ENCODE data around the gene CLPTM1L.

CLPTM1L gene

DNA sequence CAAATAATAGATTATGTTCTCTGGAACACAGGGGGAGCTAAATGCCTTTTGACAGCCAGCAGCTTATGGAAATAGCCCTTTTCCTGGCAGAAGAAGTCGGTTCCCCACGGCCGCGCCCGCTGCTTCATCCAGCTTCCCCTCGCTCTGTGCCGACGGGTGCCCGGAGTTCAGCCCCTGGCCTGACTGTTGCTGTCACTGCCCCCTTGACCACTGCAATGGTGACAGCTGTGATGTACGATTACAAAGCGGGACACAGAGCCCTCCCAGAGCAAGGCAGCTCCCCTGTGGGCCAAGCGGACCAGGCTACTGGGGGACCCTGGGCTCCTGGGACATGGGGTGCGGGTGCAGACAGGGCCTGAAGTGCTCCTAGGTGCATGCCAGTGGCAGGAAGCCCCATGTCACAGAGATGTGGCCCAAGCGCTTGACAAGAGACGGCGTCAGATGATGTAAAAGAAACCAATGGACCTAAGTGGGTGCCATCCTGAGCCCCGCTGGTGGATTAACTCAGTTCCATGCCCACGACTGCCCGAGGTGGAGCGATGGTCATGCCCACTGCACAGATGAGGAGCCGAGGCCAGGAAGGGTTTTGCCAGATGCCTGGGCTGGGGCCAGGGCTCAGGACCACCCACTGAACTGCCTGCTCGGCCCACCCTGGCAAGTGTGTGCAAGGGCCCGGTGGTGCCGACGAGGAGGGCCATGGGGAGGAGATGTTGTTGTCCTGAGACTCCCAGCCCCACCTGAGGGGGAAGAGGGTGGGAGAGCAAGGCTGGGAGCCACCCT, 13.2 kb upstream of the CLPTM1L start:
- Histone ChIP-seq H3K4me3 (IDR thresholded peaks at IDR 0.05; ENCODE audit: insufficient read depth, low read depth, low read length) (no peak overlapping the region), H3K4me1 (ENCODE audit: low read depth, poor library complexity, severe bottlenecking) (no peaks in the 10 kb centered on the region), H4K20me1 (ENCODE audit: insufficient read depth) (no peaks in the 10 kb centered on the region), H3K4me2 (no peak overlapping the region), H3K79me2 (ENCODE audit: insufficient read depth, low read depth) (no peaks in the 10 kb centered on the region), H2AFZ (ENCODE audit: low read depth) (no peak overlapping the region), H3K9ac (no peak overlapping the region), H3K27me3 (ENCODE audit: insufficient read depth, low read depth) (no peaks in the 10 kb centered on the region; the same call in 1 of the 2 replicates), H3K27ac (no peak overlapping the region), H3K36me3 (ENCODE audit: insufficient read depth) (no peaks in the 10 kb centered on the region)
- TF ChIP-seq, protein P1, sequence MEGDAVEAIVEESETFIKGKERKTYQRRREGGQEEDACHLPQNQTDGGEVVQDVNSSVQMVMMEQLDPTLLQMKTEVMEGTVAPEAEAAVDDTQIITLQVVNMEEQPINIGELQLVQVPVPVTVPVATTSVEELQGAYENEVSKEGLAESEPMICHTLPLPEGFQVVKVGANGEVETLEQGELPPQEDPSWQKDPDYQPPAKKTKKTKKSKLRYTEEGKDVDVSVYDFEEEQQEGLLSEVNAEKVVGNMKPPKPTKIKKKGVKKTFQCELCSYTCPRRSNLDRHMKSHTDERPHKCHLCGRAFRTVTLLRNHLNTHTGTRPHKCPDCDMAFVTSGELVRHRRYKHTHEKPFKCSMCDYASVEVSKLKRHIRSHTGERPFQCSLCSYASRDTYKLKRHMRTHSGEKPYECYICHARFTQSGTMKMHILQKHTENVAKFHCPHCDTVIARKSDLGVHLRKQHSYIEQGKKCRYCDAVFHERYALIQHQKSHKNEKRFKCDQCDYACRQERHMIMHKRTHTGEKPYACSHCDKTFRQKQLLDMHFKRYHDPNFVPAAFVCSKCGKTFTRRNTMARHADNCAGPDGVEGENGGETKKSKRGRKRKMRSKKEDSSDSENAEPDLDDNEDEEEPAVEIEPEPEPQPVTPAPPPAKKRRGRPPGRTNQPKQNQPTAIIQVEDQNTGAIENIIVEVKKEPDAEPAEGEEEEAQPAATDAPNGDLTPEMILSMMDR (conservative IDR thresholded peaks at IDR 0.05; ENCODE audit: low read depth, low read length), result no peak

DNA sequence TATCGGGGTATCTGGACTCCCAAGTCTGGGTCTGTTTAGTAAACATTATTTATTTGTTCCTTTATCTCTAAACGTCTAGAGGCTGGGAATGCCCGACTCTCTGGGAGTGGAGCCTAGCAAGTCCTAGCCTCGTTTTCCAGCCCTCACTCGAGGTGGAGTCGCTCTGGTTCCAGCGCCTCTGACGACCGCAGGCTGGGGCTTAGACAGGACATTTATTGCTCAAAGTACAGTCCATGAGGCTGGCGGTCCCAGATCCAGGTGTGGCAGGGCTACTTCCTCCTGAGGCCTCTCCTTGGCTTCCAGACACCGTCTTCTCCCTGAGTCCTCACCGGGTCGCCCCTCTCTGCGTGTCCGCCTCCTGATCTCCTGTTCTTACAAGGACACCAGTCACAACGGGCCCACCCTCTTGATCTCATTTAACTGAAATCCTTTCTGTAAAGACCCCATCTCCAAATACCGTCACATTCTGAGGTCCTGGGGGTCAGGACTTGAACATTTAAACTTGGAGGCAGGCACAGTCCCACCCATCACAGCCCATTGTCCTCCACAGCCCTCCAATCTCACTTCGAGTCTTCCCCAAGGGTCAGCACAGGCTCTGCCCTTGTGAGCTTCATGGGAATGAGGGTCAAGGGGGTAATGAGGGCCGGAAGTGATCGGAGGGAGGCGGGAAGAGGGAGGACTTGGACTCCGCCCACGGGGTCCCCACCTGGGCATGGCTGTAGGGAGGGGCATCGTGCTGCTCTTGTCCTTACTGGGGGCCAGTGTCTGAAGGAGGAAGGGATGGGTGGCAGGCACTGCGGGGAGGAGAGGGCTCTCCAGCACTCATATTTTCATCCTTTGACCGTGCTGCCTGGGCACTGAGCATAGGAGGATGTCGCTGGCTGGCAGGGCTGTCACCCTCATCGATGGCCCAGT, 12.2 kb upstream of the CLPTM1L start:
- no peak overlapping the region for H3K4me2 ChIP-seq
- H3K27ac ChIP-seq, result no peak overlapping the region
- peaks cover 9% of the 10 kb centered on the region for H3K4me1 ChIP-seq (ENCODE audit: low read depth, poor library complexity, severe bottlenecking)
- no peaks in the 10 kb centered on the region for H3K79me2 ChIP-seq (ENCODE audit: insufficient read depth, low read depth)
- H3K9ac ChIP-seq, result no peak overlapping the region
- H3K36me3 ChIP-seq (ENCODE audit: insufficient read depth), result no peaks in the 10 kb centered on the region
- no peak overlapping the region for H3K4me3 ChIP-seq (IDR thresholded peaks at IDR 0.05; ENCODE audit: insufficient read depth, low read depth, low read length)
- TF ChIP-seq, protein P1 (conservative IDR thresholded peaks at IDR 0.05; ENCODE audit: low read depth, low read length), result no peak
- no peaks in the 10 kb centered on the region; the same call in 1 of the 2 replicates for H3K27me3 ChIP-seq (ENCODE audit: insufficient read depth, low read depth)
- H2AFZ ChIP-seq (ENCODE audit: low read depth), result no peak overlapping the region
- no peaks in the 10 kb centered on the region for H4K20me1 ChIP-seq (ENCODE audit: insufficient read depth)

GRCh38 chr5:1354576-1354975, 9.7 kb upstream of the CLPTM1L start:
- Histone ChIP-seq H3K4me2 (no peak overlapping the region), H2AFZ (ENCODE audit: low read depth) (no peak overlapping the region), H3K9ac (no peak overlapping the region), H3K79me2 (ENCODE audit: insufficient read depth, low read depth) (no peaks in the 10 kb centered on the region), H3K4me1 (ENCODE audit: low read depth, poor library complexity, severe bottlenecking) (peaks cover 12% of the 10 kb centered on the region), H4K20me1 (ENCODE audit: insufficient read depth) (no peaks in the 10 kb centered on the region), H3K27ac (no peak overlapping the region), H3K36me3 (ENCODE audit: insufficient read depth) (no peaks in the 10 kb centered on the region), H3K27me3 (ENCODE audit: insufficient read depth, low read depth) (no peaks in the 10 kb centered on the region; the same call in 1 of the 2 replicates), H3K4me3 (IDR thresholded peaks at IDR 0.05; ENCODE audit: insufficient read depth, low read depth, low read length) (no peak overlapping the region)
- TF ChIP-seq, protein P1 (conservative IDR thresholded peaks at IDR 0.05; ENCODE audit: low read depth, low read length), result no peak

GRCh38 chr5:1352231-1353219, 7.6 kb upstream of the CLPTM1L start:
- Histone ChIP-seq H3K9ac (no peak overlapping the region), H3K4me1 (ENCODE audit: low read depth, poor library complexity, severe bottlenecking) (peaks cover 12% of the 10 kb centered on the region), H3K27me3 (ENCODE audit: insufficient read depth, low read depth) (no peaks in the 10 kb centered on the region; the same call in 1 of the 2 replicates), H3K79me2 (ENCODE audit: insufficient read depth, low read depth) (no peaks in the 10 kb centered on the region), H3K27ac (no peak overlapping the region), H4K20me1 (ENCODE audit: insufficient read depth) (no peaks in the 10 kb centered on the region), H3K4me3 (IDR thresholded peaks at IDR 0.05; ENCODE audit: insufficient read depth, low read depth, low read length) (no peak overlapping the region), H3K4me2 (no peak overlapping the region), H2AFZ (ENCODE audit: low read depth) (no peak overlapping the region), H3K36me3 (ENCODE audit: insufficient read depth) (no peaks in the 10 kb centered on the region)
- TF ChIP-seq, protein P1 (conservative IDR thresholded peaks at IDR 0.05; ENCODE audit: low read depth, low read length), result no peak
